Testis (tissue), 3 donors: ENCODE measurements around the gene PTPN11. TPM values are rescaled to one million over a fixed set of nuclear protein-coding genes. Genes with fewer than 3 reads are reported as not detected.

ENCODE experiments used
- DNase-seq: peaks from one replicate; pipeline ENCODE4 v3.0.0-alpha.2; 2019
- H3K27ac ChIP-seq, 2 donors: fragments of 200-600 bp; sonication (generic); one replicate each; pipeline ENCODE4 v1.5.1; 2019
- H3K27me3 ChIP-seq: fragments of 200-600 bp; sonication (generic); one replicate; pipeline ENCODE4 v1.5.1; 2019
- H3K36me3 ChIP-seq: fragments of 200-600 bp; sonication (generic); one replicate; pipeline ENCODE4 v1.5.1; 2017; ENCODE audit warnings: low read depth; ENCODE audit errors: missing control alignments
- H3K4me1 ChIP-seq: fragments of 200-600 bp; sonication (generic); one replicate; pipeline ENCODE4 v1.5.1; 2019
- H3K4me3 ChIP-seq, 2 donors: fragments of 200-600 bp; sonication (generic); one replicate each; pipeline ENCODE4 v1.5.1; 2017 to 2019
- H3K9me3 ChIP-seq: fragments of 200-600 bp; sonication (generic); one replicate; pipeline ENCODE4 v1.5.1; 2017
- CTCF ChIP-seq, 3 experiments: fragments of 450-650 bp in 2 of 3; fragments of 200-600 bp in 1 of 3; sonication (generic) in 1 of 3; IDR thresholded peaks; one replicate each; pipeline ENCODE4 v1.5.1; 2016 to 2019; ENCODE audit warnings: antibody characterized with exemption in 3 of 3, mild to moderate bottlenecking in 2 of 3, moderate library complexity in 1 of 3
- POLR2A ChIP-seq: fragments of 450-650 bp; IDR thresholded peaks from one replicate; pipeline ENCODE4 v1.6.1; 2017; ENCODE audit warnings: antibody characterized with exemption, mild to moderate bottlenecking, moderate library complexity
- WGBS, 2 donors: methylation state at CpG; one replicate each; pipeline ENCODE4 v1.1.5; 2018; 5-methylcytosine and 5-hydroxymethylcytosine counted together
- intact Hi-C: fragments of 100-400 bp; cut with DNase I; formaldehyde crosslinking; loops from one replicate; pipeline ENCODE4 v1.15.1; 2023; ENCODE audit warnings: low total_unique reads
- polyA plus RNA-seq: library from polyadenylated mRNA; stranded (reverse); fragments of 350-450 nt; fragmentation: Illumina TruSeq; extraction: RNeasy Lipid Tissue Mini Kit (QIAGEN cat#74804); gene quantifications from one replicate; pipeline ENCODE4 v1.2.3, GENCODE V29; 2014; ENCODE audit warnings: low read depth, low replicate concordance; ENCODE audit not compliant: insufficient read depth
- total RNA-seq, 2 donors: library from RNA; depleted of rRNA; stranded (reverse); fragments of >200 nt; gene quantifications; one replicate each; pipeline ENCODE4 v1.2.3, GENCODE V29; 2016

Gene PTPN11
- total and polyA plus RNA-seq, 3 donors from 2014 or later = 32.0 to 53.0 (median 49.4) TPM

GRCh38 chr12:112473056-112473455 lies 54.3 kb downstream of the PTPN11 start:
- H3K27me3 ChIP-seq = no peaks in the 10 kb centered on the region
- no peak overlapping the region for H3K4me3 ChIP-seq
- H3K27ac ChIP-seq = no peak overlapping the region
- no peaks in the 10 kb centered on the region for H3K36me3 ChIP-seq
- H3K9me3 ChIP-seq = no peaks in the 10 kb centered on the region
- 85 to 89% methylated on average over 4 of the region's 4 CpGs for WGBS, 2 donors
- TF ChIP-seq CTCF (IDR thresholded peaks at IDR 0.05) (peak in 2 of 3 experiments; percentile 9 to 22), POLR2A (no peak)
- intact Hi-C loops = no loop called here
- no peaks in the 10 kb centered on the region for H3K4me1 ChIP-seq
- DNase-seq = no peak

GRCh38 chr12:112479413-112479812 lies 60.7 kb downstream of the PTPN11 start:
- H3K9me3 ChIP-seq = no peaks in the 10 kb centered on the region
- peaks cover 3% of the 10 kb centered on the region for H3K4me1 ChIP-seq
- H3K36me3 ChIP-seq = no peaks in the 10 kb centered on the region
- H3K4me3 ChIP-seq = no peak overlapping the region
- 93 to 100% methylated on average over 1 of the region's 1 CpG for WGBS, 2 donors
- DNase-seq = no peak
- intact Hi-C loops = no loop called here
- TF ChIP-seq POLR2A (no peak), CTCF (IDR thresholded peaks at IDR 0.05) (no peak)
- H3K27ac ChIP-seq = no peak overlapping the region
- no peaks in the 10 kb centered on the region for H3K27me3 ChIP-seq

GRCh38 chr12:112480931-112481330 lies 62.2 kb downstream of the PTPN11 start:
- Histone ChIP-seq H3K27ac (no peak overlapping the region), H3K27me3 (no peaks in the 10 kb centered on the region), H3K4me3 (no peak overlapping the region), H3K36me3 (no peaks in the 10 kb centered on the region), H3K4me1 (peaks cover 3% of the 10 kb centered on the region), H3K9me3 (no peaks in the 10 kb centered on the region)
- no peak for TF ChIP-seq POLR2A
- TF ChIP-seq CTCF (IDR thresholded peaks at IDR 0.05) = no peak
- intact Hi-C loops = no loop called here
- peak; percentile 27 for DNase-seq
- 69 to 82% methylated on average over 4 of the region's 4 CpGs for WGBS, 2 donors

- intact Hi-C loops = no loop called here
- Histone ChIP-seq H3K27me3 (no peaks in the 10 kb centered on the region), H3K9me3 (no peaks in the 10 kb centered on the region), H3K27ac (no peak overlapping the region), H3K4me3 (no peak overlapping the region), H3K36me3 (no peaks in the 10 kb centered on the region), H3K4me1 (peaks cover 3% of the 10 kb centered on the region)
- DNase-seq = no peak
- TF ChIP-seq POLR2A (no peak), CTCF (IDR thresholded peaks at IDR 0.05) (no peak)
- 98 to 99% methylated on average over 2 of the region's 2 CpGs for WGBS, 2 donors
These were observed 64.0 kb downstream of the PTPN11 start for GRCh38 chr12:112482733-112483132.

- no peak overlapping the region for H3K27ac ChIP-seq
- no peaks in the 10 kb centered on the region for H3K27me3 ChIP-seq
- no peaks in the 10 kb centered on the region for H3K9me3 ChIP-seq
- intact Hi-C loops = no loop called here
- TF ChIP-seq CTCF (IDR thresholded peaks at IDR 0.05) = no peak
- TF ChIP-seq POLR2A = no peak
- DNase-seq = no peak
- H3K36me3 ChIP-seq = no peaks in the 10 kb centered on the region
- WGBS, 2 donors = 94 to 95% methylated on average over 12 of the region's 12 CpGs
- H3K4me3 ChIP-seq = no peak overlapping the region
- no peaks in the 10 kb centered on the region for H3K4me1 ChIP-seq
These were observed 67.6 kb downstream of the PTPN11 start for GRCh38 chr12:112486361-112486760.
